GM18511 (cell line): ENCODE results near the gene GRIA1.
A peak's percentile ranks its signal among the peaks of the same experiment; 100 is the strongest.

Experiments used
- ATAC-seq: cut with Tn5 transposase; IDR thresholded peaks from one replicate; pipeline ENCODE4 v1.9.1; 2021; ENCODE audit warnings: mild to moderate bottlenecking, moderate library complexity; ENCODE audit not compliant: unreplicated experiment

Gene GRIA1

DNA sequence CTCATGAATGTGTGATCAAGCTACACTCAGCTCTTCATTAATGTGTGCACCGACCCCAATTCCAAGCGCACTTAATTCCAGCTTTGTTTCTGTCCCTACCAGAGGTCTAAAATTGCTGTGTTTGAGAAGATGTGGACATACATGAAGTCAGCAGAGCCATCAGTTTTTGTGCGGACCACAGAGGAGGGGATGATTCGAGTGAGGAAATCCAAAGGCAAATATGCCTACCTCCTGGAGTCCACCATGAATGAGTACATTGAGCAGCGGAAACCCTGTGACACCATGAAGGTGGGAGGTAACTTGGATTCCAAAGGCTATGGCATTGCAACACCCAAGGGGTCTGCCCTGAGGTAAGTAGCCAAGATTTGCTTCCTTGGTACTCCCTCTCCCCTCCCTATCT, 279.6 kb downstream of the GRIA1 start:
- no peak for ATAC-seq

DNA sequence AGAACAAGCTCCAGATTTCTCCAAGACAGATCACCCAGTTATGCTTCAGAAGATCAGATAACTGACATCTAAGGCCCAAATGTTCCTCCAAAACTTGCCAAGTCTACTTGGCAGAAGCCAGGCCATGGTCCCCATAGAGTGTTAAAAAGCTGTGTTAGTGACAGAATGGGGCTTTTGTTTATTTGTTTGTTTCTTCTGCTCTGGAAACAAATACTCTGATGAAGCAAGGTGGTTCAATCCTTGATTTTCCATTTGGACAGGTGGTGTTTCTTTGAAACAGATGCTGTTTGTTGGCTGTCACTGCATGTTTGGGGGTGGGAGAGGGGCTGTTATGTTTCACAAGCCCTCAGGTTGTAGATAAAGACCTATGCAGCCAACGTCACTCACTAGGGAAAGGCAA, 284.2 kb downstream of the GRIA1 start:
- no peak for ATAC-seq

DNA sequence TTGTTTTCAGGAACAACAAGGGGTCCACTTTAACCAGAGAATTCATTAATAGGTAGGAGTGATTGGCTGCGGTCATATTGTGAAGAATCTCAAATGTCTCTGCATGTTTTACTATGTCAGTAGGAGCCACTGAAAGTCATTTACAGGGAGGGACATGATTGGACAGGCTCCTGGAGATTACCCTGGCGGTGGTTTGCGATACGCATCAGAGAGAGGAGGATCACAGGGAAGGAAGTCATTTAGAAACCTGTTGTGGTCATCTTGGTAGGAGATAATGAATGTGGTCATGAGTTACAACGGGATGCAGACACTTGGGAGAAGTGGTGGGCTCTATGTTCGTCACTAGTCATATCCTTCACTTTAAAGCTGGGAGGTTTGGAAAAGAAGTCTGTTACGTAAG, 285.5 kb downstream of the GRIA1 start:
- ATAC-seq: no peak

DNA sequence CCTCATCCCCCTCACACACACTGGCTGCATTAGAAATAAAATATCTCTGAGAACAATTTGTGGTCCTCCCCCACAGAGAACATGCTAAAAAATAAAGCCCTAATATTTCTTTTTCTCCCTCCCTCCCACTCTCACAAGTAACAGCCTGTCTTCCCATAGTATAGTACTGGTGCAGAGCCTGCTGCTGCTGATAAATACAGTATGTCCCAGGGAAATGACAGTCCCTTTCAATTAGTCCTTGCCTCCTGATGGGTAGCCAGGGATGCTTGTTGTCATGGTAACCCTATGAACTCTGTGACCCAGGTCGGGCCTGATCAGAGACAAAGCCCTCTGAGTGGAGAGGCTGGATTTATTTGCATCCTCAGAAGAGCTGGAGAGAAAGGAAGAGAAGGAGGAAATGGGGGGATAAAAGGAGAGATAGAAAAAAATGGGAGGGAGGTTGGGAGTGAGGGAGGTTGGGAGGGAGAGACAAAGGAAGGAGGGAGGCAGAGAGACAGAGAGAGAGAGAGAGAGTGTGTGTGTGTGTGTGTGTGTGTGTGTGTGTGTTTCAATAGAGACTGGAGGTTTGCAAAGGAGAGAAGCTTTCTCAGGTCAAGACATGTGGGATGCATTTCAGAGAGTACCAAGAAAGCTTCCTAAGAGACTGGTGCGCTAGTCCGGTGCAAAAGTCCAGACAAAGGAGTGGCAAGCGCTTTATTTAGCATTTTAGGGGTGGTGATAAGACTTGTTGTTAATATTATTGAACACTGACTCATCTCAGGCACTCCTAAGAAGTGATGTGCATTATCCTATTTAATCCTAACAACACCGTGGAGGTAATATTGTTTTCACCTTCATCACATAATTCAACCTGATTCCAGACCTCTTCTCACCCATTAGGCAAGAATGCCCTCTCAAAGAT, 287.5 kb downstream of the GRIA1 start:
- no peak for ATAC-seq

DNA sequence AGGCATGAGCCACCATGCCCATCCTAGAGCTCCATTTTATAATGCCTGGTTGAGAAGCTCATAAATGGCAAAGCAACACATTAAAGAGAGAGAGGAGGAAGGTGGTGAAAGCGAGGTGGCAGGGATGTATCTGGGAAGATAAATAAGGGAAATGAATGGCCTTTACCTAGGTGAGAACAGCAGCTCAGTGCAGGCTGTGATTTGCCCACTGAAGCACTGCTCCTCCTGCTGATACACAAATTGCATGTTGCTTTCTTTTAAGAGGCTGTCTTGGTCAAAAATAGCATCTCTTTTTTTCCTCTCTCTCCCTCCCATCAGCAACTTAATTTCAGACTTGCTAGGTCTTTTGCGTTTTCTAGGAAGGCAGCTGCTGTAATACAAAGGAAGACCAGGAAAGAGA, 289.4 kb downstream of the GRIA1 start:
- no peak for ATAC-seq

DNA sequence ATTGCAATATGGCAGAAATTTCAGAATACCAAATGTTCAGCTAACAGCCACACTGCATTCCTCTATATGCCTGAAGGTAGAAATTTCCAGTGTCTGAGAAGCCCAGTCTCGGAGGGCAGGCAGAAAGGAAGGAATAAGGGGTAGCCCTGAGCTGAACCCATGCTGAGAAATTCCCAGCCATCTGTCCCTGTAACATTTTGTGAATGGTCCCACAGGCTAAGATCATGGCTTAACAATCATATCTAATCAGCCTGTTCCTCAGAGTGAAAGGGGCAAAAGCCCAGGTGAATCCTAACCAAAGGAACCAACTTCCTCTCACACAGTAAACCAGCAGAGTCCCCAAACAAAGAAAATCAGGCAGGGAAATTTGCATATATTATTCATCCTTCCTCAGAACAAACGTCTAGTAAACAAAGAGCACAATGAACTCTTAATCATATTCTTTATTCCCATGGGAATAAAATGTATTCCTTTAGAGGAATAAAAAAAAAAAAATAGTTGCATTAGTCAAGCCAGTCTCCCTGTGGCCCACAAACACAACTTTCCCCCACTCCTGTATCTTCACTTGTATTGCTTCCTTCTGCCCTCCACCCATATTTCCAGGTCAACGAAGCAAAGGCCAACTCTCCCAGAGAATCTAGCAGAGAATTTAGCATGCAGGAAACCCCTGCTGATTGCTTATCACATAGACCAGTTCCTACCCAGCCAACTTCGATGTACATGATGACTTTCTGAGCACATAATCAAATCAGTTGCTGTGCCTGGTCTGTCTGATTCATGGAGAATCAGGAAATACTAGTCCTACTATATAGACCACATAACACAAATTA, 290.6 kb downstream of the GRIA1 start:
- ATAC-seq: no peak

DNA sequence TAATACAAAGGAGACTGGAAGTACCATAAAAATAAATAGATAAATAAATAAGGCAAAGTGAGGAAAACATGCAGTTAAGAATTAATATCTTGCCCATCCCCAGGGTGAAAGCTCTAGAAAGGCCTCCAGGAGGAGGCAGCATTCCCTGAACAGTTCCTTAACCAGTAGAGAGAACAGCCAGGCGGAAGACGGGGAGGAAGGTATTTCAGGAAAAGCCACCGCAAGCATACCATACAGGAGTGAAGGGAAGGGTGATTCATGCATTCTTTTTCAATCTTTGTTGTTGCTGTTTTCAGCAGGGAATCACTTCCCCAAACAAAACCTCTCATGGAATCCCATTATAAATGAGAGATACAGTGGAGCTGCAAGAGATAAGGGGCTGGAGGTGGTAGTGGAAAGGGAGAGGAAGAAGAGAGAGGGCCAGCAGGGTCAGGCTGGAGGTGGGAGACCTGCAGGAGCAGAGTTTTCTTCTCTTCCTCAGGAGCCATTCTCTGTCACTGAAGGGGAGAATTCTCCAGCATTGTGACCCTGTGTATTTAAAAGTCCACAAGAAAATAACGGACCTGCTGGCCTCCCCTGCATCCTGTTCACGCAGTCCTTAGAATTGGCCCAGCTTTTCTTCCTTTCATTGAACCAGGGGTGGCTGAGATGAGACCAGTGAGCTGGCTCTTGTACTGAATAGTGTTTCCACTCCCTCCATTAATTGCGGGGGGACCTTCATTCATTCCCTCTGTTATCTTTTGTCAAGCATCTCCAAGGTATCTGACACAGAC, 292.3 kb downstream of the GRIA1 start:
- no peak for ATAC-seq

DNA sequence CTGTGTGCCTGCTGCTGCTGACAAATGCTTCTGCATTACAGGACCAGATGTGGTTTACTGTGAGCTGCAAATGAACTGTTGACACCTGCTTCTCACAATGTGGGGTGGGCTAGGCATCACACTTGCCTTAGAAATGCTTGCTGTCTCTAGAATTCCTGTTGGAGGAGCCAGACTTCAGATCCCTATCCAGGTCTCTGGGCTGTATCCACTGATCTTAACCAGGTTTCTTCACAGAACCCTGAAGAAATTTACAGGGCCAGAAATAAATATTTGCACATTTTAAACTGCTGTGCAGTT, 292.8 kb downstream of the GRIA1 start:
- no peak for ATAC-seq

DNA sequence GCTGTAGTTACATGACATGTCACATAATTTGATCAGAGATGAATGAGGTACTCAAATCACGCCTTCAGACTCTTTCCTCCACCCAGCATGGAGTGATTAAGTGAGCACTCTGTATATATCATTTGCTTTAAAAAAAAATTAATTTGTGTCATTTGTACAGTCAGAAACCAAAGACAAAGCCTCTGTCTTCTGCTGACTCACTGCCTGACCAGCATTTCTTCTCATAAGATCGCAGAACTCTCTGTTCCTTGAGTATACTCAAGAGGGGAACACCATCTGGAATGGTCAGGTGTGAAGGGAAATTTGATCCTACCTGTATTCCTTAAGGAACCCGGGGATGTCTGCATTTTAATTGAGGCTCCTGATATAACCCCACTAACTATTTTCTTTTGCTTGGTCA, 293.8 kb downstream of the GRIA1 start:
- no peak for ATAC-seq

DNA sequence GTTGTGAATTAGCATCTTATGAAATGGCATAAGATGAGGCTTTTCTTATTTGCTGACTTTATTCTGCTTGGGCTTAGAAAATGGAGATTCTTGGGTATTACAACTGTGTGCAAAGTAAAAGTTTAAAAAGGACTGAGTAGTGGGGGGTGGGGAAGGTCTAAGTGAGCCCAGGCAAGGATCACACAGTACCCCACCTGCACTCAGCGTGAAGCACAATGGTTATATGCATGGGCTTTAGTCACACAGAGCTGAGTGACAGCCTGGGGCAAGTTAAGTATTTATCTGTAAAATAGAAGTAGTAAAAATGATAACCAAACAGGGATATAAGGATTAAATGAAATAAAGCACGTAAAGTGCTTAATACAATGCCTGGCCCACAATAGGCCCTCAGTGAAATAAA, 300.9 kb downstream of the GRIA1 start:
- ATAC-seq: no peak

DNA sequence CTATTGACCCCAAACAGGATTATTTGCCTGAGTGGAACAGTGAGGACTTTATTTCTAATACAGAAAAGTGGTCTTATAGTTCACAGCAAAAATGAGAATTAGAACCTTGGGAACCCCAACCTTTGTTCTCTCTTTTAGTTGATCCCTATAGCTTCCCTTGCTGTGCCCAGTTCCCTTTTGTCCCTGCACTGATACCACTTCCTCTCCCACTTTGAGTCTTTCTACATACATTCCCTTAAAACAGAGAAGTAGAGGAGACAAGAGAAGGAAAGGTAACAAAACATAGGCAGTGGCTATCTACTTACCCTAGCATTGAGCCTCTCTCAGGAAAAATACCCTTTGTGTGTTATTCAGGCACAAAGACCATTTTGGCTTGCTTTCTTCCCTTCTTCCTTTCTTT, 301.8 kb downstream of the GRIA1 start:
- no peak for ATAC-seq

DNA sequence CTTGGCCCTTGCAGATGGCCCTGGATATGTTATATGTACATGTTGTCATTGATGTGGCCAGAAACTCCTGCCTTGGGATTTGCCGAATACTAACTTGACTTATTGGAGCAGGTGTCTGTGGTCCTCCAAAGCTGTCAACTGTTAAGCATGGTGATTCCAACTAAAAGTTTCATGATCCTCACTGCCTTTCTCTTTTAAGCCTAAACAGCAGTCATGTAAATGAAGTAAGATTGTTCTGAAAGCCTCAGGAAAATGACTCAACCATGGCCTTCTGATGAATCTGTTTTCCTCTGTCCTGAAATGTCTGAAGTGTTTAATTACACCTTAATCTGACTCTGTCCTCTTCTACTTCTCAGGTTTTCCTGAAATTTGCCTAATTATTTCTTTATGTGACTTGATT, 303.2 kb downstream of the GRIA1 start:
- ATAC-seq: no peak

DNA sequence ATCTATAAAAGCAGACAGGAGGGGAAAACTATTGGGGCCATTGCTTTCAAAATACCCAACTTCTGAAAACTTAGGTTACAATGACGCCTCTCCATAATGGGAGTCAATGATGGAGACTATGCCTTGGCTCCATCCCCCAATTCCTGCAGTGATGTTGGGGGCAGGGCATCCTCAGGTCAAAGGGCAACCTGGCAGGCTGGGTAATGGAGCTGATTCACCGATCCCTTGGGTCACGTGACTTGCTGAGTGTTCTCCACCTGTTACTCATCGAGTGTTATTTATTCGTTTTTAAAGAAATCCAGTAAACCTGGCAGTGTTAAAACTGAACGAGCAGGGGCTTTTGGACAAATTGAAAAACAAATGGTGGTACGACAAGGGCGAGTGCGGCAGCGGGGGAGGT, 303.9 kb downstream of the GRIA1 start:
- no peak for ATAC-seq

DNA sequence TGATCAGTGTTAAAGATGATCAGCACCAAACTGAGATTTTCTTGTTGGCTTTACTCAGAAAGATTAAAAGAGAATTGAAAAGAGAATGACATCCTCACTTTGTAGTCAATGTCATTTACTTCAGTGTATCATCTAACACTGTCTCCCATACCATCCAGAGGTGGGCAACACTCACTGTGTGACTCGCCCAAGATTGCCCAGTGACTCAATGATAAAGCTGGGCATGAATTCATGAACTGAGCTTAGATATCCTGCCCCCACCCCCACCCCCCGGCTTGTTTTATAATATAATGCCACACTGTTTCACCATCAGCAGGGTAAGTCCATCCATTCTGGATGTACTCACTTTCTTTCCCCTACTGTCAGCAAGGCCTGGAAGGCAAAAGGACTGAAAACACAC, 306.1 kb downstream of the GRIA1 start:
- no peak for ATAC-seq

DNA sequence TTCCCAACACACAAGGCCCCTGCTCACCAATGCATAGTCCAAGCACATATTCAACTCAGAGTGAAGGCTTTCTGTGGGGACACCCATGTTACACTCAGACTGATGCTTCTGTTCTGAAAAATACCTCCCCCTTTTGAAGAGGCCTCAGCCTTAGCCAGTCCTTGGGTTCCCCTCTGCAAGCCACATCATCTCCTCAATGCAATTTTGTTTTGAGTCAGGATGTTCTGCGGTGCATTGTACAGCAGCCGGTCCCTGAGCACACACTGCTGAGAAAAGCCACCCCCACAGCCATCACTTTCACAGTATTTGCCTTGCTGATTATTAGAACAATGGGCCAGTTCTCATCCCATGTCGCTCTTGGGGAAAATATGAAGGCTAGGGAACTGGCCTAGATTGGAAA, 307.0 kb downstream of the GRIA1 start:
- peak; percentile 86 for ATAC-seq

DNA sequence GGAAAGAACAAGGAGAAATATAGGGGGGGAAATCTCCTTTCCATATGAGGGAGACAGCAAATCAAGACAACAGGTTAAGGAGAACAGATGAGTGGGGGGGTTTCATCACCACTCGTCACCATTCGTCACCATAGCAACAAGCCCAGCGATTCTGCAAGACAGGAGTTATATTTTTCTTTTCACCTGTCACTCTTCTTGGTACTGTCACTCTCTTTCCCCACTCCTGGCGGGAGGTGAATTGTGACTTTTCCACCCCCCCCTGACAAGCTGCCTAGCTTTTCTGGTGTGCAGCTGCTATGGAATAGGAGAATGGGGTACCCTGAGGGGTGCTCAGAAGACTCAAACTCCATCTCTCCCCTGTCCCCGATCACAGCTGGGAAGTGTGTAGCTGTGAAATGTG, 308.4 kb downstream of the GRIA1 start:
- no peak for ATAC-seq

DNA sequence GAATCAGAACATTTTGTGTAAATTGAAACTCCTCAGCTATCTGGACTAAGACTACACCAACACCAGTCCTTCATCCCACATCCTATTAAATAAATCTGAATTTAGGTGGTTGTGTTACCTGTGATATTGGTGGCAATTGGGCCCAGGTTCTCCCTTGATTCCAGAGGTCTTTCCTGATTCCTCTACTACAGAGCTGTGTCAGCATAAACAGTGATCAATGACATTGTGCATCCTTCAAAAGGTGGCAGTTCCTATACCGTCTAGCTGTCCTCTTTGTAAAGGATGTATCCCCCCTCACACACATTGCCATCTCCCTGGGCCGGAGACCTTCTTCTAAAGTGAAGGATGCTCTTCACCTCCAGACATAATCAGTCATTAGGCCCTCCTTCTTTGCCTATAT, 309.0 kb downstream of the GRIA1 start:
- ATAC-seq: no peak

DNA sequence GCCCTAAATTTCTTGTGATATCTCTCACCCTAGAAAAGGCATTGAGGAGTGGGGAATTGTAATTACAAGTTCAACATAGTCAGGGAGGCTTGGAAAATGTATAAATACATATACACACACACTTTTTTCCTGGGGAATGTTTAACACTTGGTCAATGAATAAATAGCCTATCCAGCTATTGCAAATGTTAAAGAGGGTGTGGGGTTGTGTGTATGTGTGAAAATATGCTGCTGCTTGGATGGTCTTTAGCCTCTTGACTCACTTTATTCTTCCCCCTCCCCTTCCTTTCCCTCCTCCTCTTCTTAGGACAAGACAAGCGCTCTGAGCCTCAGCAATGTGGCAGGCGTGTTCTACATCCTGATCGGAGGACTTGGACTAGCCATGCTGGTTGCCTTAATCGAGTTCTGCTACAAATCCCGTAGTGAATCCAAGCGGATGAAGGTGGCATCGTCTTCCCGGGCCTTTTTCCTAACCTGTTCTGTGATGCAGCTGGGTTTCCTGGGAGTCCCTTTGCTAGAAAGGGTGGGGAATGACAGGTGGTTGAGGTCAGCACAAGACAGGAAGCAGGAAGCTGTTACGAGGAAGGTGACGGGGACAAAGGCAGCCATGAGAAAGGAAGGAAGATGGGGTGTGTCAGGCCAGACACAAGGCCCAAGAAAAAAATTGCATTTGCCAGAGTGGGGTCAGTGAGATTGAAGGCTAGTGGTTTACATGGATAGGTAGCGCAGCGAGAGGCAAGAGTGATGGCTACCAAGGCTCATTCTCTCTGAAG, 311.8 kb downstream of the GRIA1 start:
- no peak for ATAC-seq

DNA sequence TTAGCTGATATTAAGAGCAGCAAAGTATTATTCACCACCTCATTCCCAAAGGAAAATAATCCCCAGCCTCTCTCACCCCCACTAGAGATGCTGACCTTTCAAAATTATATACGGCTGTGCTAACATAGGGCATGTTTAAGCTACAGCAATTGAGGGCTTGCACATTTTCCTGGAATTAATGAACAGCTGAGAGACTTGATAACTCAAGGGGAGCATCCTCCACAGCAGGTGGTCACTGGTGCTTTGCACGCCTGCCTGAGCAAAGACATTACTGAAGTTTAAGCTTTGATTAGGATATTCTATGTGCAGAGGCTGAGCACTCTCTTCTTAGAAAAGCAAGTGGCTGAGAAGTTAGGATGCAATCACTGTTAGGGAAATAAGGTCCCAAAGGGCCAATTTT, 317.3 kb downstream of the GRIA1 start:
- ATAC-seq: no peak

DNA sequence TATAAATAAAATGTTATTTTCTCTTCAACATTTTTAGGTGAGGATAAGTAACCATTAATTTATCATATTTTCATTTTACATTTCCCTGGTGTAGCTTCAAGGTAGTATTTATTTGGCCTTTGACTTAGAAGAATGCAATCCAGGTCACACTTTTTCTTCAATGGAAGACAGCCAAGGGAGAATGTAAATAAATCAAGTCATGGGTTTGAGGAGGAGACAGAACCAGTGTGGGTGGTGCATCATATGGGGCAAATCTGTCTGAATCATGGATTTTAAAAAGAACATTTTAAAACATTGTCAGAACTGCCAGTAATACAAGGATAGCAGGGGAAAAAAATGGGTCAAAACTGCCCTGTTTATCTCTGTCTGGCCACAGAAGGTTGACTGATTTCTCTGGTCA, 318.7 kb downstream of the GRIA1 start:
- no peak for ATAC-seq

DNA sequence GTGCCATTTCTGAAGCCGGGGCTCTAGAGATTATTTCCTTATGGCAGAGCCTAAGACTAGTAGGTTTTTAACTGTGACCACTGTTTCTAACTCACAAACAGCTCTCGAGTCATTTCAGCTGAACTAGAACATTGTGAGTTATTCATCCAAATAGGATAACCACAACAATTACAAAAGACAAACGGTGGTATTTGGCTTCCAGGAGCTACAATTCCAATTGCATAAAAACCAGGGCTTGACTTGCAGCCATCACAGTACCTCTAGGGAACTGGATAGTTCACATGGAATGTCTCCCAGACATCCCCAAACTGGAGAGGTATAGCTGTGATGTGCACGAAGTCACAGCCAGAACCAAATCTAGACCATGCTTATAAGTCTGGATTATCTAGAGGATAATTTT, 323.4 kb downstream of the GRIA1 start:
- ATAC-seq: no peak
